GM12878 (cell line): ENCODE measurements around the gene TPRG1. TPM values are rescaled to one million over a fixed set of nuclear protein-coding genes. Genes with fewer than 3 reads are reported as not detected.

ENCODE experiments used
- ATAC-seq: fragments of 200-7000 bp; cut with Tn5 transposase; 3 replicates; pipeline ENCODE4 v1.9.1; 2020; ENCODE audit warnings: mild to moderate bottlenecking, moderate library complexity
- BruUV-seq: library from RNA; stranded (reverse); fragments of 400-500 nt; replicated peaks from 2 replicates; lab custom pipeline; 2021; lab: Mats Ljungman, UMichigan
- CTCF ChIA-PET: fragments of 300-600 bp; sonication (Branson Sonifier 250); formaldehyde crosslinking; extraction: SDS; loops from one replicate; lab custom pipeline; 2021; ENCODE audit warnings: inconsistent platforms; lab: Yijun Ruan, JAX
- POLR2A ChIA-PET: fragments of 350-600 bp; formaldehyde crosslinking; extraction: SDS; loops from one replicate; lab custom pipeline; 2021; ENCODE audit warnings: inconsistent platforms; lab: Charles Lee
- RAD21 ChIA-PET: fragments of 300-600 bp; sonication (Branson Sonifier 250); formaldehyde crosslinking; loops from one replicate; lab custom pipeline; 2023; ENCODE audit warnings: antibody characterized with exemption; ENCODE audit not compliant: unreplicated experiment; lab: Charles Lee
- SMC1A ChIA-PET: fragments of 300-600 bp; sonication (Branson Sonifier 250); formaldehyde crosslinking; loops from one replicate; lab custom pipeline; 2023; ENCODE audit not compliant: unreplicated experiment, uncharacterized antibody; lab: Charles Lee
- DNase-seq: peaks from one replicate; pipeline ENCODE4 v3.0.0-alpha.2; 2011; ENCODE audit warnings: low read depth, low spot score
- FAIRE-seq: peaks from 3 replicates; lab custom pipeline; 2011; peaks lifted over from hg19 to GRCh38; lab: Jason Lieb, UNC
- H2AFZ ChIP-seq: 2 replicates; pipeline ENCODE4 v1.6.0; 2011; ENCODE audit warnings: low read depth, low read length, control low read depth; ENCODE audit not compliant: control insufficient read depth
- H3K27ac ChIP-seq: 2 replicates; pipeline ENCODE4 v1.5.1; 2011; ENCODE audit warnings: control low read depth; ENCODE audit not compliant: control insufficient read depth, insufficient read depth
- H3K27me3 ChIP-seq, 2 experiments: replicated peaks in 1 of 2; 2 replicates each; pipeline versions ENCODE4 v1.6.0 to v1.6.1; 2011; ENCODE audit warnings: low read length in 1 of 2; ENCODE audit not compliant: control insufficient read depth in 2 of 2, insufficient read depth in 2 of 2
- H3K36me3 ChIP-seq, 2 experiments: 2 replicates each; pipeline ENCODE4 v1.5.1; 2011; ENCODE audit warnings: low read length in 1 of 2; ENCODE audit not compliant: control insufficient read depth in 2 of 2, insufficient read depth in 2 of 2
- H3K4me1 ChIP-seq: 2 replicates; pipeline ENCODE4 v1.6.1; 2011; ENCODE audit warnings: mild to moderate bottlenecking, low read length, moderate library complexity, mixed read lengths; ENCODE audit not compliant: control insufficient read depth, insufficient read depth
- H3K4me2 ChIP-seq: 2 replicates; pipeline ENCODE4 v1.6.0; 2011; ENCODE audit warnings: control low read depth; ENCODE audit not compliant: control insufficient read depth, insufficient read depth
- H3K4me3 ChIP-seq: fragments of 200-600 bp; sonication (generic); 2 replicates; pipeline ENCODE4 v1.5.1; 2016
- H3K79me2 ChIP-seq: 2 replicates; pipeline ENCODE4 v1.6.0; 2011; ENCODE audit warnings: low read length; ENCODE audit not compliant: control insufficient read depth, insufficient read depth
- H3K9ac ChIP-seq: 2 replicates; pipeline ENCODE4 v1.8.0; 2011; ENCODE audit warnings: low read length, control low read depth, mixed read lengths; ENCODE audit not compliant: control insufficient read depth, insufficient read depth
- H3K9me3 ChIP-seq: replicated peaks from 3 replicates; pipeline ENCODE4 v1.5.1; 2011; ENCODE audit warnings: mild to moderate bottlenecking, low read length; ENCODE audit not compliant: control insufficient read depth, insufficient read depth
- H4K20me1 ChIP-seq: 2 replicates; pipeline ENCODE4 v1.6.0; 2011; ENCODE audit not compliant: control insufficient read depth, insufficient read depth
- CBX5 ChIP-seq: sonication (generic); IDR thresholded peaks from 2 replicates; pipeline ENCODE4 v1.6.1; 2016; ENCODE audit warnings: low read depth, moderate library complexity, mild to moderate bottlenecking, inconsistent platforms
- CREM ChIP-seq: IDR thresholded peaks from 2 replicates; pipeline ENCODE4 v1.6.1; 2014; ENCODE audit warnings: antibody characterized with exemption, low read depth
- PML ChIP-seq: IDR thresholded peaks from 2 replicates; pipeline ENCODE4 v1.6.1; 2012; ENCODE audit warnings: low read length, inconsistent platforms
- SIX5 ChIP-seq: IDR thresholded peaks from 2 replicates; pipeline ENCODE4 v1.6.1; 2011; ENCODE audit warnings: mild to moderate bottlenecking, low read depth, low read length, moderate library complexity; ENCODE audit not compliant: severe bottlenecking
- WGBS: methylation state at CpG from one replicate; pipeline ENCODE4 v1.1.6; 2016; ENCODE audit warnings: low lambda C conversion rate; ENCODE audit not compliant: insufficient replicate concordance, insufficient coverage; ENCODE audit errors: missing lambda C conversion rate; 5-methylcytosine and 5-hydroxymethylcytosine counted together
- in situ Hi-C: fragments of 300-500 bp; cut with MboI; formaldehyde crosslinking; loops from 9 replicates; pipeline ENCODE4 v1.14.3; 2018; ENCODE audit warnings: mixed read lengths
- intact Hi-C: fragments of 100-400 bp; cut with micrococcal nuclease; formaldehyde crosslinking; loops from one replicate; pipeline ENCODE4 v1.14.2; 2022; ENCODE audit not compliant: unreplicated experiment
- polyA plus RNA-seq, 11 experiments: library from polyadenylated mRNA; depleted of rRNA in 4 of 11; unstranded in 6 of 11; stranded (reverse) in 5 of 11; fragments of >200 nt; fragmentation: Nextera tagmentation in 4 of 11; fragmentation: Illumina TruSeq in 1 of 11; extraction: Ambion mirVana in 4 of 11; extraction: Trizol in 1 of 11; gene quantifications; 1 replicate in 1 of 11; 2 replicates in 10 of 11; pipeline versions ENCODE4 v1.2.1 to v1.2.3, GENCODE V29; 2011 to 2016; ENCODE audit warnings: inconsistent platforms in 2 of 11, missing spikeins in 2 of 11, low read depth in 1 of 11
- total RNA-seq, 4 experiments: library from RNA; depleted of rRNA in 3 of 4; stranded (reverse); fragments of >200 nt in 3 of 4; fragmentation: Illumina TruSeq in 1 of 4; extraction: Trizol in 1 of 4; gene quantifications; 2 replicates each; pipeline versions ENCODE4 v1.2.1 to v1.2.3, GENCODE V29; 2013 to 2021
- TF ChIP-seq, protein P1 (sequence below): fragments of 450-650 bp; formaldehyde crosslinking; IDR thresholded peaks from 2 replicates; pipeline ENCODE4 v1.5.0; 2022; ENCODE audit warnings: mild to moderate bottlenecking, missing genetic modification characterization
- TF ChIP-seq, protein P2 (sequence below): fragments of 450-650 bp; IDR thresholded peaks from 2 replicates; pipeline ENCODE4 v1.6.1; 2016; ENCODE audit warnings: mild to moderate bottlenecking
- TF ChIP-seq, protein P3 (sequence below): fragments of 450-650 bp; IDR thresholded peaks from 2 replicates; pipeline ENCODE4 v1.6.1; 2018; ENCODE audit warnings: borderline replicate concordance, mild to moderate bottlenecking; ENCODE audit not compliant: partially characterized antibody
- TF ChIP-seq, protein P4 (sequence below): fragments of 450-650 bp; formaldehyde crosslinking; IDR thresholded peaks from 2 replicates; pipeline ENCODE4 v1.4.0; 2020; ENCODE audit warnings: mild to moderate bottlenecking, moderate library complexity

The TPRG1 gene
- total and polyA plus RNA-seq, 10 of the 15 experiments (the other 5 are each of a cell fraction or from before 2014, with no cell fraction given) = 0.26 to 30.7 (median 3.6) TPM

DNA sequence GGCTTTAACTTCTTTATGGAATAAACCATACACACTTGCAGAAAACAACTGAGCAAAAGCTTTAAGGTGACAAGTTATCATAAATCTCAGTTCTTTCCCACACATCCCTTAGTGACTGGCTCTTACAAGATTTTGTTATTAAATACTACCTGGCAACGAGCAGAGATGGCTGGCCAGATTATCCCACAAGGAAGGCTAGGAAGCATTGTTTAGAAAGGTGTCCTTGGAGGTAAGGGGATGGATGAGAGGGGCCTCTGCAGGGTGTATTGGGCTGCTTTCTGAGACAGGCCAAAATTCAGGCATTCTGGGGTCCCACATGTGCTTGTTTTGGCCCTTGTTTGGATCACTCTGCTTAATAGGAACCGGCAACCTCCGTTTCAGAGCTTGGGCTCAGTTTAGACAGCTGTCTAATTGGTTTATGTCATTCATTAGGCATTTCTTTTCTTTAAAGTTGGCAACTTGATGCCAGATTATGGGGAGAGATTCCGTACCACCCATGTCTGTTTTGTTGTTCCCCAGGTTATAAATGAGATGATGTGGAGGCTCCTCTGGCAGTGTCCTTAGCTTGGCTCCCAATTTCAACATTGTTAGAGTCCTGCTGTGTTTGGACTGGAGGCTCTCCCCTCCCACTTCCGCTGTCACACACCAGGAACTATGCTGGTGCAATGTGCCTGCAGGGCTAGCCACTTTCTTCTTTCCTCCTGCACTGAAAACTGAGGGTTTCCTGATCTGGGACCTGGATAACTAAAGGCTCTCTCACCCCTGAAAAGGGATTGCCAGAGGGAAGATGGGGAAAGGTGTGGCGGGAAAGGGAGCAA is 121.1 kb downstream of the TPRG1 start (continued):
- TF ChIP-seq, protein P1, sequence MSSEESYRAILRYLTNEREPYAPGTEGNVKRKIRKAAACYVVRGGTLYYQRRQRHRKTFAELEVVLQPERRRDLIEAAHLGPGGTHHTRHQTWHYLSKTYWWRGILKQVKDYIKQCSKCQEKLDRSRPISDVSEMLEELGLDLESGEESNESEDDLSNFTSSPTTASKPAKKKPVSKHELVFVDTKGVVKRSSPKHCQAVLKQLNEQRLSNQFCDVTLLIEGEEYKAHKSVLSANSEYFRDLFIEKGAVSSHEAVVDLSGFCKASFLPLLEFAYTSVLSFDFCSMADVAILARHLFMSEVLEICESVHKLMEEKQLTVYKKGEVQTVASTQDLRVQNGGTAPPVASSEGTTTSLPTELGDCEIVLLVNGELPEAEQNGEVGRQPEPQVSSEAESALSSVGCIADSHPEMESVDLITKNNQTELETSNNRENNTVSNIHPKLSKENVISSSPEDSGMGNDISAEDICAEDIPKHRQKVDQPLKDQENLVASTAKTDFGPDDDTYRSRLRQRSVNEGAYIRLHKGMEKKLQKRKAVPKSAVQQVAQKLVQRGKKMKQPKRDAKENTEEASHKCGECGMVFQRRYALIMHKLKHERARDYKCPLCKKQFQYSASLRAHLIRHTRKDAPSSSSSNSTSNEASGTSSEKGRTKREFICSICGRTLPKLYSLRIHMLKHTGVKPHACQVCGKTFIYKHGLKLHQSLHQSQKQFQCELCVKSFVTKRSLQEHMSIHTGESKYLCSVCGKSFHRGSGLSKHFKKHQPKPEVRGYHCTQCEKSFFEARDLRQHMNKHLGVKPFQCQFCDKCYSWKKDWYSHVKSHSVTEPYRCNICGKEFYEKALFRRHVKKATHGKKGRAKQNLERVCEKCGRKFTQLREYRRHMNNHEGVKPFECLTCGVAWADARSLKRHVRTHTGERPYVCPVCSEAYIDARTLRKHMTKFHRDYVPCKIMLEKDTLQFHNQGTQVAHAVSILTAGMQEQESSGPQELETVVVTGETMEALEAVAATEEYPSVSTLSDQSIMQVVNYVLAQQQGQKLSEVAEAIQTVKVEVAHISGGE (CRISPR knock-in tag) = no peak

DNA sequence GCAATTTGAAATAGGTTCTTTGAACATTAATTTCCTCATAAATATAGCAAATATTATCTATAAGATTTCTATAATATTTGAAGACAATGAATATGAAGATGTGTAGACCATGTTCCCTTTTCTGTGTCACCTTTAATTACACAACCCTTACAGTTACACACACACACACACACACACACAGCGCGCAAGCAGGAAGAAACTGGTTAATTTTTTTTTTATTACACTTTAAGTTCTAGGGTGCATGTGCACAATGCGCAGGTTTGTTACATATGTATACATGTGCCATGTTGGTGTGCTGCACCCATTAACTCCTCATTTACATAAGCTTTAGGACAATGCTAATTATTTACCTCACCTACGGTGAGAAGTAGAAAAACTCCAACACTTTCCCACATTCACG is 122.9 kb downstream of the TPRG1 start:
- Histone ChIP-seq H3K79me2 (no peaks in the 10 kb centered on the region), H3K9ac (no peak overlapping the region), H3K27ac (no peak overlapping the region), H2AFZ (no peak overlapping the region), H3K36me3 (no peaks in the 10 kb centered on the region), H3K4me1 (peaks cover 2% of the 10 kb centered on the region; the same call in 1 of the 2 replicates), H3K9me3 (no peaks in the 10 kb centered on the region), H3K27me3 (peaks cover 0 to 2% of the 10 kb centered on the region in 2 experiments; a peak in 1 of 4 replicates), H3K4me3 (no peak overlapping the region), H3K4me2 (no peak overlapping the region), H4K20me1 (no peaks in the 10 kb centered on the region)
- 97% methylated on average over 5 of the region's 5 CpGs for WGBS
- no peak for ATAC-seq
- no peak for FAIRE-seq
- RAD21 ChIA-PET = no interaction called here
- DNase-seq = no peak
- BruUV-seq = no TSS peak
- SMC1A ChIA-PET = no interaction called here
- in situ Hi-C loops = no loop called here
- POLR2A ChIA-PET = interaction anchor here (0.5 kb wide), 1 partner anchor 389 kb away, joined by 4 read pairs; no protein-coding TSS in a partner anchor
- intact Hi-C loops = no loop called here
- CTCF ChIA-PET = no interaction called here
- TF ChIP-seq SIX5 (no peak), PML (no peak), CREM (no peak), CBX5 (no peak)
- TF ChIP-seq, protein P2, sequence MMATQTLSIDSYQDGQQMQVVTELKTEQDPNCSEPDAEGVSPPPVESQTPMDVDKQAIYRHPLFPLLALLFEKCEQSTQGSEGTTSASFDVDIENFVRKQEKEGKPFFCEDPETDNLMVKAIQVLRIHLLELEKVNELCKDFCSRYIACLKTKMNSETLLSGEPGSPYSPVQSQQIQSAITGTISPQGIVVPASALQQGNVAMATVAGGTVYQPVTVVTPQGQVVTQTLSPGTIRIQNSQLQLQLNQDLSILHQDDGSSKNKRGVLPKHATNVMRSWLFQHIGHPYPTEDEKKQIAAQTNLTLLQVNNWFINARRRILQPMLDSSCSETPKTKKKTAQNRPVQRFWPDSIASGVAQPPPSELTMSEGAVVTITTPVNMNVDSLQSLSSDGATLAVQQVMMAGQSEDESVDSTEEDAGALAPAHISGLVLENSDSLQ = no peak
- TF ChIP-seq, protein P3, sequence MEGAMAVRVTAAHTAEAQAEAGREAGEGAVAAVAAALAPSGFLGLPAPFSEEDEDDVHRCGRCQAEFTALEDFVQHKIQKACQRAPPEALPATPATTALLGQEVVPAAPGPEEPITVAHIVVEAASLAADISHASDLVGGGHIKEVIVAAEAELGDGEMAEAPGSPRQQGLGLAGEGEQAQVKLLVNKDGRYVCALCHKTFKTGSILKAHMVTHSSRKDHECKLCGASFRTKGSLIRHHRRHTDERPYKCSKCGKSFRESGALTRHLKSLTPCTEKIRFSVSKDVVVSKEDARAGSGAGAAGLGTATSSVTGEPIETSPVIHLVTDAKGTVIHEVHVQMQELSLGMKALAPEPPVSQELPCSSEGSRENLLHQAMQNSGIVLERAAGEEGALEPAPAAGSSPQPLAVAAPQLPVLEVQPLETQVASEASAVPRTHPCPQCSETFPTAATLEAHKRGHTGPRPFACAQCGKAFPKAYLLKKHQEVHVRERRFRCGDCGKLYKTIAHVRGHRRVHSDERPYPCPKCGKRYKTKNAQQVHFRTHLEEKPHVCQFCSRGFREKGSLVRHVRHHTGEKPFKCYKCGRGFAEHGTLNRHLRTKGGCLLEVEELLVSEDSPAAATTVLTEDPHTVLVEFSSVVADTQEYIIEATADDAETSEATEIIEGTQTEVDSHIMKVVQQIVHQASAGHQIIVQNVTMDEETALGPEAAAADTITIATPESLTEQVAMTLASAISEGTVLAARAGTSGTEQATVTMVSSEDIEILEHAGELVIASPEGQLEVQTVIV = no peak
- TF ChIP-seq, protein P4, sequence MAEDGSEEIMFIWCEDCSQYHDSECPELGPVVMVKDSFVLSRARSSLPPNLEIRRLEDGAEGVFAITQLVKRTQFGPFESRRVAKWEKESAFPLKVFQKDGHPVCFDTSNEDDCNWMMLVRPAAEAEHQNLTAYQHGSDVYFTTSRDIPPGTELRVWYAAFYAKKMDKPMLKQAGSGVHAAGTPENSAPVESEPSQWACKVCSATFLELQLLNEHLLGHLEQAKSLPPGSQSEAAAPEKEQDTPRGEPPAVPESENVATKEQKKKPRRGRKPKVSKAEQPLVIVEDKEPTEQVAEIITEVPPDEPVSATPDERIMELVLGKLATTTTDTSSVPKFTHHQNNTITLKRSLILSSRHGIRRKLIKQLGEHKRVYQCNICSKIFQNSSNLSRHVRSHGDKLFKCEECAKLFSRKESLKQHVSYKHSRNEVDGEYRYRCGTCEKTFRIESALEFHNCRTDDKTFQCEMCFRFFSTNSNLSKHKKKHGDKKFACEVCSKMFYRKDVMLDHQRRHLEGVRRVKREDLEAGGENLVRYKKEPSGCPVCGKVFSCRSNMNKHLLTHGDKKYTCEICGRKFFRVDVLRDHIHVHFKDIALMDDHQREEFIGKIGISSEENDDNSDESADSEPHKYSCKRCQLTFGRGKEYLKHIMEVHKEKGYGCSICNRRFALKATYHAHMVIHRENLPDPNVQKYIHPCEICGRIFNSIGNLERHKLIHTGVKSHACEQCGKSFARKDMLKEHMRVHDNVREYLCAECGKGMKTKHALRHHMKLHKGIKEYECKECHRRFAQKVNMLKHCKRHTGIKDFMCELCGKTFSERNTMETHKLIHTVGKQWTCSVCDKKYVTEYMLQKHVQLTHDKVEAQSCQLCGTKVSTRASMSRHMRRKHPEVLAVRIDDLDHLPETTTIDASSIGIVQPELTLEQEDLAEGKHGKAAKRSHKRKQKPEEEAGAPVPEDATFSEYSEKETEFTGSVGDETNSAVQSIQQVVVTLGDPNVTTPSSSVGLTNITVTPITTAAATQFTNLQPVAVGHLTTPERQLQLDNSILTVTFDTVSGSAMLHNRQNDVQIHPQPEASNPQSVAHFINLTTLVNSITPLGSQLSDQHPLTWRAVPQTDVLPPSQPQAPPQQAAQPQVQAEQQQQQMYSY (CRISPR knock-in tag) = no peak
